ENCODE measurements around the gene SLC25A39. TPM values are rescaled to one million over a fixed set of nuclear protein-coding genes. Genes with fewer than 3 reads are reported as not detected.

Gene SLC25A39
- total RNA-seq, 4 donors from 2014 or later = 93.2 to 148 (median 107) TPM

- DNase-seq = no peak
- H3K27me3 ChIP-seq = peaks cover 0 to 58% (median 0%) of the 10 kb centered on the region in 4 donors
- intact Hi-C loops (cut with DNase I) = no loop called here
These were observed 14.4 kb downstream of the SLC25A39 start for GRCh38 chr17:44310188-44310587.

GRCh38 chr17:44309472-44309871 lies 15.2 kb downstream of the SLC25A39 start:
- H3K36me3 ChIP-seq = no peaks in the 10 kb centered on the region
- H3K9me3 ChIP-seq = no peaks in the 10 kb centered on the region
- TF ChIP-seq CTCF (IDR thresholded peaks at IDR 0.05) = no peak
- no peak for TF ChIP-seq POLR2A (IDR thresholded peaks at IDR 0.05)
- H3K27me3 ChIP-seq = peaks cover 0 to 51% (median 0%) of the 10 kb centered on the region in 4 donors
- H3K4me3 ChIP-seq = no peak overlapping the region
- DNase-seq = no peak
- H3K4me1 ChIP-seq = peaks cover 21 to 32% (median 24%) of the 10 kb centered on the region in 3 donors
- H3K27ac ChIP-seq = no peak overlapping the region
- intact Hi-C loops (cut with DNase I) = no loop called here
- WGBS, 2 donors = 58% methylated on average over 4 of the region's 5 CpGs; no CpG with 5 or more reads in 1 of the 2 donors

More at GRCh38 chr17:44310188-44310587, 14.4 kb downstream of the SLC25A39 start:
- H3K36me3 ChIP-seq = no peaks in the 10 kb centered on the region
- H3K4me3 ChIP-seq = no peak overlapping the region
- 85 to 95% methylated on average over 2 of the region's 2 CpGs for WGBS, 2 donors
- no peak overlapping the region for H3K27ac ChIP-seq
- H3K9me3 ChIP-seq = no peaks in the 10 kb centered on the region
- H3K4me1 ChIP-seq = peaks cover 27 to 39% (median 30%) of the 10 kb centered on the region in 3 donors
- TF ChIP-seq POLR2A (IDR thresholded peaks at IDR 0.05) = no peak

GRCh38 chr17:44308865-44309264 lies 15.8 kb downstream of the SLC25A39 start:
- 0 to 3% methylated on average over 5 to 12 of the region's 15 CpGs for WGBS, 2 donors
- Histone ChIP-seq H3K27ac (no peak overlapping the region), H3K4me1 (peaks cover 19 to 27% (median 24%) of the 10 kb centered on the region in 3 donors), H3K36me3 (no peaks in the 10 kb centered on the region), H3K4me3 (peak overlapping the region; percentile 23 to 69 (median 48)), H3K9me3 (no peaks in the 10 kb centered on the region), H3K27me3 (peaks cover 0 to 51% (median 0%) of the 10 kb centered on the region in 4 donors)
- no peak for TF ChIP-seq CTCF (IDR thresholded peaks at IDR 0.05)
- TF ChIP-seq POLR2A (IDR thresholded peaks at IDR 0.05) = no peak
- intact Hi-C loops (cut with DNase I) = no loop called here
- no peak for DNase-seq

GRCh38 chr17:44308320-44308818 lies 16.3 kb downstream of the SLC25A39 start, which contains the start of gene RUNDC3A:
RUNDC3A (plus strand) TSS chr17:44308601; CDS start chr17:44308833, 232 bp downstream.
- peaks cover 0 to 46% (median 0%) of the 10 kb centered on the region in 4 donors for H3K27me3 ChIP-seq
- intact Hi-C loops (cut with DNase I) = no loop called here

GRCh38 chr17:44307387-44308186 lies 17.0 kb downstream of the SLC25A39 start:
- intact Hi-C loops (cut with DNase I) = no loop called here
- Histone ChIP-seq H3K4me3 (peak overlapping the region; percentile 23 to 69 (median 48)), H3K27me3 (peaks cover 0 to 39% (median 0%) of the 10 kb centered on the region in 4 donors), H3K27ac (peak overlapping the region in 3 of 4 donors; percentile 57 to 70 (median 67)), H3K4me1 (peaks cover 19 to 27% (median 24%) of the 10 kb centered on the region in 3 donors), H3K36me3 (no peaks in the 10 kb centered on the region), H3K9me3 (no peaks in the 10 kb centered on the region)
- DNase-seq = no peak
- 0 to 10% methylated on average over 9 to 10 of the region's 26 CpGs for WGBS, 2 donors
- TF ChIP-seq CTCF (IDR thresholded peaks at IDR 0.05) = no peak
- no peak for TF ChIP-seq POLR2A (IDR thresholded peaks at IDR 0.05)

More at GRCh38 chr17:44308320-44308818, 16.3 kb downstream of the SLC25A39 start, which contains the start of gene RUNDC3A:
- TF ChIP-seq CTCF (IDR thresholded peaks at IDR 0.05) (no peak), POLR2A (IDR thresholded peaks at IDR 0.05) (no peak)
- H3K27ac ChIP-seq = peak within 1 kb of the TSS in 3 of 4 donors; percentile 57 to 70 (median 67)
- H3K9me3 ChIP-seq = no peaks in the 10 kb centered on the region
- no peaks in the 10 kb centered on the region for H3K36me3 ChIP-seq
- peak within 1 kb of the TSS; percentile 23 to 69 (median 48) for H3K4me3 ChIP-seq
- WGBS, 2 donors = 0% methylated on average over 3 of the region's 39 CpGs
- H3K4me1 ChIP-seq = peaks cover 19 to 27% (median 24%) of the 10 kb centered on the region in 3 donors
- no peak for DNase-seq
